Activated CD4-positive, alpha-beta T cell treated with anti-CD3 and anti-CD28 coated beads for 48 hours (primary cell): Measurements from ENCODE around the gene FGFR2.
"Not testable (repeated sequence)": the region's sequence is repeated elsewhere in the genome, so short reads cannot be mapped to it uniquely, and the experiment has no call there.

Experiments used
- DNase-seq: peaks from one replicate; pipeline ENCODE4 v3.0.0-alpha.2; 2020

The FGFR2 gene

DNA sequence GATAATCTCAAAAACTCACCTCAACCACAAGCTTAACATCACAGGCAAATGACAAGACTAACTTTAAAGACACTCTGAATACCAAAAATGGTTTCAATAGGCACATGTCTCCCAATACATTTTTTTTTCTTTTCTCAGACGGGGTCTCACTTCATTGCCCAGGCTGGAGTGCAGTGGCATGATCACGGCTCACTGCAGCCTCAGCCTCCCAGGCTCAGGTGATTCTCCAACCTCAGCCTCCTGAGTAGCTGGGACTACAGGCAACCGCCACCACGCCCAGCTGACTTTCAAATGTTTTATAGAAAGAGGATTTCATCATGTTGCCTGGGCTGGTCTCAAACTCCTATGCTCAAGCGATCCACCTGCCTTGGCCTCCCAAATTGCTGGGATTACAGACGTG is 77.7 kb downstream of the FGFR2 start:
- not testable (repeated sequence) for DNase-seq

DNA sequence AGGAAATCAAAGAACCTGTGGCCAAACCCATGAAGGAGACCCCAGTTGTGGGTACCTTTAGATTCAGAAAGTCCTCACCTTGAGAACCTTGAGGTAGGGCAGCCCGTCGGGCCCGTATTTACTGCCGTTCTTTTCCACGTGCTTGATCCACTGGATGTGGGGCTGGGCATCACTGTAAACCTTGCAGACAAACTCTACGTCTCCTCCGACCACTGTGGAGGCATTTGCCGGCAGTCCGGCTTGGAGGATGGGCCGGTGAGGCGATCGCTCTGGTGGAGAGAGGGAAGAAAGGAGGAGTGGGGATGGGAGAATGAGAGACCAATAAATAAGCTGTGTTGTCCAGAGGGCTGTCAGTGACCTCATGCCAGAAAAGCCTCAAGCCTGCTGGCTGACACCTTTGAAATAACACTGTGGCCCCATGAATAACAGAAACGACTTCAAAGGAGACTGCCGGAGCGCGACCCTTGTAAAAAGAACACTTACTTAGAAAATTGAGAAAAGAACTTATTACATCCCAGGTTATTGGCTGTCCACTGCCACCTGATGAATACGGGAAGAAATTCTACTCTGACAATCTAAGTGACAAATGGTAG is 78.2 kb downstream of the FGFR2 start:
- no peak for DNase-seq

DNA sequence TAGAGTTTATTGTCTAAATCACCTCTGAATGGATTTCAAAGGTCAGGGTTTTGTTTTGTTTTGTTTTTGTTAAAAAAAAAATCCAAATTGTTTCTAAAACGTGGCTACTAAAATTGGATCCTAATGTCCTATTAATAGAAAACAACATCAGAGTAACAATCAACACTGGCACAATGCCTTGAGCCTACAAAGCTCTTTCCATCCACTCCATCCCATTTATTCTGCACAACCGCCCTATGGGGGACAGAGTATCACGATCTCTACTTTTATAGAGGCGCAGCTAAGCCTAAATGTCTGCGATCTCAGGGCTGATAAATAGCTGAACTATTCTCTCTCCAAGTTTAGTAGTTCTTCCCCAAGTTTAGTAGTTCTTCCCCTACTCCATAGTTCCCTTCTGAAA is 78.8 kb downstream of the FGFR2 start:
- no peak for DNase-seq

DNA sequence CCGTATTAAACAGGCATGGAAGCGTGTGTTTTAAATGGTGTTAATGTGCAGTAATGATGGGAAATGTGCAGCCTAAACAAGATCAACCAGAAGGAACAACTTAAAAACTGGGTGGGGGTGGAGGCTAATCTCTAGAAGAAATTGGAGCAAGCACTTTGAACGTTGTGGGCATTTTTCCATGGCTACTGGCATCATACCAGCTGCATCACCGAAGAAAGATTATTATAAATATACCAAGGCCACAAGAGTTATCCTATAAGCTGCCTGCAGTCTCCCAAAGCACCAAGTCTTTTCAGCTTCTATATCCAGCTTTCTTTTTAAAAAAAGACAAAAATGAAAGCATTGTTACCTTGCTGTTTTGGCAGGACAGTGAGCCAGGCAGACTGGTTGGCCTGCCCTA is 79.9 kb downstream of the FGFR2 start:
- DNase-seq: no peak

DNA sequence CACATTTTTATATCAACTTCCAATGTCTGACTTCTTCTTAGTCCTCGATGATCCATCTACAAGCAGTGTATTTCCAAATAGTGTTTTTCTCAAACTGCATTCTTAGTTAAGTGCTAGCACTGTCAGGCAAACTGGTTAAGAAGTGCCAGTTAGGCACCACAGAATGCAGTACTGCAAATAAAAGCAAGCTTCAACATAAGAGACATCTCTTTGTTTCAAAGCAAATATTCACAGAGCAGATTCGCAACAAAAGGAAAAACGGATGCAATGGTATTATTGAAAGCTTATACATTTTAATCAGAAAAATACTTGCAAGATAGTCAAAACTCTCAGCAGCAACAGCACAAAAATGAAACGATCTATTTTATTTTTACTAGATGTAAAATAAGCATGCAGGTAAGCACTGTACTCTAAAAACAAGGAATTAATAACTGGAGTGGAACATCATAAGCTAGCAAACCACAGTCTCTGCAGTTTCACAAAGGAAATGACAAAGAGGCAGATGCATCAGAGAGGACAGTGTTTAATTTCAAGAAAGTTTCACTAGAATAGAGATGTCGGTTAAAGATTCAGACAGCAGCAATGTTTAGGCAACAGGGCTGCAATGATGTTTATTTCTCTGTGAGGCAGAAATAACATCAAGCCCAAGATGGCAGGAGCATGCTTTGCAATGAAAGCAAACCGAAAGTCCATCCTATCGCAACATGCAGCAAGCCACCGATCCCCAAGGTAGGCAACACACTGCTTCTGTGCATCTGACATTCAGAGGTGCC is 82.0 kb downstream of the FGFR2 start:
- DNase-seq: no peak

DNA sequence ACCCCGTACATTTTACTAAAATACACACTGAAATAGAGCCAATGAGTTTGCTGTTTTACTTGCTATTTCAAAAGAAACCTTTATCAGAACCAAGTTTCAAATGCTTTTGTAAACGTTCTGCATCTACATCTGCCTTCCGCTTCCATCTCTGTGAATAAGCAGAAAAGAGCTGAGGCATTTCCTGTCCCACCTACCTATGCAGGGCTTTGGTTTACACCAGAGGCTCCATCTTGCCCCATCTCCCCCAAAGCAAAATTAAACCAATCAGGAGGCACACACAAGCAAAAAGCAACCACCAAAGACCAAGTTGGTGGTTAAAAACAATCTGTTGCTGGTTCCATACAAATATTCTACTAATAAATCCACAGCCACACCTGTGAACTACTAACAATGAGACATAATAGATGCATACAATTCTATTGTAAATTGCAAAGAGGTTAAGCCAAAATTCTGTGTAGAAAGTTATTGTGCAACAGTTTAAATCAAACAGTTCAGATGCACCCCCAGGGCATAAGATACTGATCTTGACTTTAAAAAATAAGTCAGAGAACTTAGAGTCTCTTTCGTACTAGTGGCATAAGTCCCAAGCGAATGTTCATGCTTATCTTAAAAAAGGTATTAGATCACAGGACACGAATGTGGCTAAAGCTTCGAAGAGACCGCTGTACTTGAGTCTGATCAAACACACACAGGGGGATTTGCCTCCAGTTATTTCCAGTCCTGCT is 83.9 kb downstream of the FGFR2 start:
- no peak for DNase-seq

DNA sequence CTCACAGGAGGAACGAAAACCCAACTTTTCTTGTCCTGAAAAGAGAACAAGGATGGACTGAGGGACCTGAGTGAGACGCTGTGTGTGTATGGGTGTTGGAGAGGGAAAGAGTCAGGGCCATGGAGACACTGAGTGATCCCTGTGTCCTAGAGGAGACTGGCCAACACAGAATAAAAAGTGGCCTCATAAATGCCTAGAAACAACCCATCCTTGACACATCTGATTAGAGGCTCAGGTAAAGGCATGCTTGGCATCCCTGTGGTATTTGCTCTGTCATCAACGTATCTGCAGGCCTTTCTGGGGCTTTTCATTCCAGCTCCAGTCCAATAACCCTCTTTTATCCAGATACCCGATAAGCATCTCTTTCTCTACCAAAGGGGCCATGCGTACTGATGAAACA is 86.3 kb downstream of the FGFR2 start:
- no peak for DNase-seq

DNA sequence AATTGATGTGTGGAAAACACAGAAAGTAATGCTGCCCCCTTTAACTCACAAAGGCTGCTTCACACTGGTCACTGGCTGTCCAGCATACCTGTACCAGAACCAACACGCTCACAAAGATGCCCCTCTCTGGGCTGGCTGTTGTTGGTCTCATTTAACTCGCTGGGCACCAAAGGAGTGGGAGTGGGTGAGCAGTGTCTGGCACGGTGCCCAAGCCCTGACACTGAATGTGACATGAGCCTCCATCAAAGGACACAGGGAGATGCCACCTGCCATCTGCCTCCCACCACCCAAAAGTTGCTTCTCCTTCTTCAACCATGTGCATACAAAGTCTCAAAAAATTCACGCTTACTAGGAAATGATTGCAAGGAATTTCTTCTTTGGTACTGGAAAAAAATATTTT is 86.8 kb downstream of the FGFR2 start:
- DNase-seq: no peak

DNA sequence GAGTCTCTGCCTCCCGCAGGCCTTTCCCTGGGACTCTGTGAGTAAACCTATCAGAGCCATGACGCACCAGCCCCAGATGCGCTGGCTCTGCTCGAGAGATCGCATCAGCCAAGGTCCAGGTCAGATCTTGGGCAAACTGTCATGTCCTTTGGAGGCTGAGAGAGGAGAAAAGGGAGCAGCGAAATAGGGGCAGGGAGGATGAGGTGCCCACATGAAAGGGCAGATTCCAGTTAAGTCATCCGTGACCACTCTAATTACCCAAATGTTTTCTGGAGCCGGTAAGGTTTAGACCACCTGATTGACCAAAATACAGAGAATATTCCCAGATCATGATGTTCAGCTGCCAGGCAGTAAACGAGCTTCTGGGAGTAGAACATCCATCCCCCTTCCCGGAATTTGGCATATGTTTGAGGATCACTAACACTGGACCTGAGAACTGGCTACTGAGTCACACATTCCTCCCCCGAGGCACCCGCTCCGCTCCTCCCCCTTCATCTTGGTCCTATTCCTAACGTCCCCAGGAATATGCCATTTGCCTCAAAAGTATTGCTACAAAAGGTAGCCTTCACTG is 88.0 kb downstream of the FGFR2 start:
- DNase-seq: no peak

DNA sequence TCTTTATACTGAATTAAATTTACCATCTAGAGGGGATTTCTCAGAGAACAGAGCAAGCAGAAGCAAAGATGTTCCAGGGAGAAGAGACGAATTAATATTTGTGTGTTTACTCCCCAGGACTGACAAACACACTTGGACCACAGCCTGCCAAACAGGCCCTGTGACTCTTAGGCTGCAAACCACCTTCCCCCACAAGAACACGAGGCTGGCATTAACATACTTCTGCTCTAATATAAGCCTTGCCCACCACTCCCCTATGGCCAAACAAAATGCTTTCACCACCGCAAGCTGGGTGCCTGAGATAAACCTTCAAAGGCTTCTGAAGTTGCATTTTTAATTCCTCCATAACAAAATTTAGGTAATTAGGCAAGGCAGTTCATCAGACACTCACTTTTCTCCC is 88.4 kb downstream of the FGFR2 start:
- no peak for DNase-seq

DNA sequence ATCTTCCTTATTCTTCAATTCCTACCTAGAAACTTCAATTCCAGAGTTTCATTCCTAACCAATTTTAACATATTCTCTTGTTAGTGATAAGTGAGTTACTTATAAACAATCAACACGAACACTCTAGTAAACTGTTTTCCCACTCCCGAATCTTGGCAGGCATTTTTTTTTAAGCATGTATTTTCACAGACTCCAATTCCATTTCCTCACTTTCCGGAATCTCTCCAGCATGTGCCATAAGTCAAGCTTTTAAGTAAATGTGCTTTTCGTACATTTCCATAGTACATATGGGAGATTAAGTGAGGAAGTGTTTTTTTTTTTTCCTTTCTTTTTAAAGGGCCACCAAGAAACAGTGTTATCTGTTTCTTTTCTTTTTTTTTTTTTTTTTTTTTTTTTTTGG is 89.1 kb downstream of the FGFR2 start:
- DNase-seq: no peak

DNA sequence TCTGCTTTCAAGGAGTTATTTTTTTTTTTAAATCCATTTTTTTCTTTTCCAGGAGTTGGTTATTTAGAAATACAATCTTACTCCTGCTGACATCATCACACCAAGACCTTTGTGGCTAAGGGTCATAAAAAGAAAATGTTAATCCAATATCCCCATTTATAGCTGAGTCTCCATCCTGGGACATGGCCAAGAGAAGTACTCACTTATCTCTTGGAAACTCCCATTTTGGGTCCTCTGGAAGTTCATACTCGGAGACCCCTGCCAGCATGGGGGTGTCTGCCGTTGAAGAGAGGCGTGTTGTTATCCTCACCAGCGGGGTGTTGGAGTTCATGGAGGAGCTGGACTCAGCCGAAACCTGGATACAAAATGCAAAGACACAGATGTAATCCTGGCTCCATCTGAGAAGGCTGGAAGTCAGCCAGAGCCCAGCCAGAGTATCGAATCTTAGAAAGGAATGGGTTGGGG is 94.6 kb downstream of the FGFR2 start:
- DNase-seq: no peak

DNA sequence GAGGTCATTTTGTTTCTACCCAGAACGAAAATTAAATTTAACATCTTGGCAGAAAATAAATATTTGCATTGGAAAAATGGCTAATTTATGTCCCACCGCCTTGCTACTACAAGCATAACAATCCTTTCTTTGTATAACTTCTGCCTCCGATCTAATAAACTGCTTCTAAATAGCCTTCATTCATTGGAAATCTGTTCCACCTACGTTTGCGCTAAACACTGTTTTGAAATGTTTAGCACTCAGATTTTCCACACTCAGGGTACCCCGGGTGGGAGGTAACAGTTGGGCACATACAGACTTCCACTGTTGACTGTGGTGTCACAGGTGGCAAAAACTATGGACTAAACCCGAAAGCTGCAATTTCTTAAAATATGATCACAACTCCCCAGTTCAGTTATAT is 96.4 kb downstream of the FGFR2 start:
- DNase-seq: no peak

DNA sequence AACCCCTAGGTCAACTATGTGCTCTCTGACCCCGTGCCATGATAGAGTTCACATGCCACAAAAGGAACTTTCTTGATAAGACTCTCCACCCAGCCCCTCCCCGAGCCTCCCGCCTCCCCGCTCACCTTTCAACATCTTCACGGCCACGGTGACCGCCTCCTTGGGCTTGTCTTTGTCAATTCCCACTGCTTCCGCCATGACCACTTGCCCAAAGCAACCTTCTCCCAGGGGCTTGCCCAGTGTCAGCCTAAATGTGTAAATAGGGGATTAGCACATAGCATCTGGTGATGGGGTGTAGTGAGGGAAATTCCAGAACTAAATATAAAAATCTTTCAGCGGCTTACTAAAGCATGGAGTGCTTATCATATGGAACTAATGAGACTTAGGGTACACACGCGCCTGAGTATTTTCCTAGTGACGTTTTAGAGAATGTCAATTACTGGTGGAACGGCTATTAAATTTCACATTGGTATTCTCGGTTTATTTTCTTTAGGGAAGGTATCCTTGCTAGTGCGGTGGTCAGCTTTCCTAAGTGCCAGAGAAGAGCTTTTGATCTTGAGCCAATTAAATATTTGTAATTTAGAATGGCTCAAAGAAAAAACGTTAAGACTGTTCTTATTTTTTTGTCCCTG is 97.4 kb downstream of the FGFR2 start:
- no peak for DNase-seq

DNA sequence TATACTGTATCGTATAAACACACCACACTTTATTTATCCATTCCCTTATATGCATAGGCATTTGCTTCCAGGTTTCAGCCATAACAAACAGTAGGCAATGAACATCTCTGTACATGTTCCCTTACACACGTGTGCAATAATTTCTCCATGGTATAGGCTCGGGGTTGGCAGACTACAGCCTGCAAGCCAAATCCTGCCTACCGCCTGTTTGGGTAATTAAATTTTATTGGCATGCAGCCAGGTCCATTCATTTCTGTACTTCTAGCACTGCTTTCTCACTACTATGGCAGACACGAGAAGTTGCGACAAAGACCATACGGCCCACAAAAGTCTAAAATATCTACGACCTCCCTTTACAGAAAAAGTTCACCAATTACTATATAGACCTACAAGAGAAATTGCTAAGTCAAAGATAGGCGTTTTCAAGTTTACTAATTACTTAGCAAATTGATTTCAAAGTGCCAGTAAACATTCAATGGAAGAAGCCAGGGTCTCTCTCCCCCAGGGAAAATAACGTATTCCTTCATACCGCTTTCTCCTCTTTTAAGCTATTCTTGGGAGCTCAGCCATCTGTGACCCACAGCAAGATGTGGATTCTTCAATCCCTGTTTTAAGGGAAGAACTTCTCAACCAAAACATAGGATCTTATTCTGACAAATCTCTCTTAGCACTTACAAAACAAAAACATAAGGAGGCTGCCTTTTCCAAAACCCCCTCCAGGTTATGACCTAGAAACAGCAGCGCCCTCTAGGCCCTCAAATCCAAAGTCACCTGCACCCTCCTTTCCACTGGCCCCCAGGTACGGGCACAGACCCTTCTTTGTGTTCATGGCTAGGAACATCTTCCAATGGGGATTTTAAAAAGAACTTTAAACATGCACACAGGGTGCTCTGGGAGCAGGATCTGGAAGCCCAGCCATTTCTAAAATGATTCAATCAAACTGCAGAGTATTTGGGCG is 100.5 kb downstream of the FGFR2 start:
- no peak for DNase-seq

DNA sequence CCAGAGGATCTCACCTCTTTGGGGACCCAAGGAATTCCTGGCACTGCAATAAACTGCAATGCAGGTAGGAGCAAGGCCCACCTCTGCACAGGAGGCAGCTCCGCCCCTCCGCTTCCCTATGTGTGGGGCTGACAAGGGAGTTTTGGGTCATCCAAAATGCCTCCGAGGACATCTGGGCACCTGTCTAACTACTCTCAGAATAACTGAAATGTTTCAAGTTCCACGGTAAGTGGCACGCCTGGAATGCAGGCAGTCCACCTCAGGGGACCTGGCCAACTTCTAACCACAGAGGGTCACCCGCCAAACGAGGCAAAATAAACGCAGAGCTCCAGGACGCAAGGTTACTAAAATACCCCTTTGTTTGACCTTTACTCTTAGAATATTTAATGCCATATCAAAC is 102.5 kb downstream of the FGFR2 start:
- no peak for DNase-seq

DNA sequence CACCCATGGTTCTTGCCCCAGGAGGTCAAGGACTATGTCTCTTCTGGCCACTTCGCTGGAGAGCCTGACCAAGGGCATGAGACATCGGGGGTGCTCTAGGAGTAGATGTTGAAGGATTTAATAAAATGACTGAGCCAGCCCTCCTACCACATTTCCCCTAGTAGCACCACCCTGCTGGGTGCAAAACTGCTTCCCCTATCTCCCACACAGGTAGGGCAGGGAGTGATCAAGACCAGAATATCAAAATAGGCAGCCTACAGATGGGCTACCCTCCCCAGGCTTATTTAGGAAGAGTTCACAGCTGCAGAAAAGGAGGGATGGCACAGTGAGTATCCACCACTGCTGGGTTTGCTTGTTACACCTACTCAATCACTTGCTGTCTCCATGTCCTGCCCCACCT is 103.9 kb downstream of the FGFR2 start:
- no peak for DNase-seq

DNA sequence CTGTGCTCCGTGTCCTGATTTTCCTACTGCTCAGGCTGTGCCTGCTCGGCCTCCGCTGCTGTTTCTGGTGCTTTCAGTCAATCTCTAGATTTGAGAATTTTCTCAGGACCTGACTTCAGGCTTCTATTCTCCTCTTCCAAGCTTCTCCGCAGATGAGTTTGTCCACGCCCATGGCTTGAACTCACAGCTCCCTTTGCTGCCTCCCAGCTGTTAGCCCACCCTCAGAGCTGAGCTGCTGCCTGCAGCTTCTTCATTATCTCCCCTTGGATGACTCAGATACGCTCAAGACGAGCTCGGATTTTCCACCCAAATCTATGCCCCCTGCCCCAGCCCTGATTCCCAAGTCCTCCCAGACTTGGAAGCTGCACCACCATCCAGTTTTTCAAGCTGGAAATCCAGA is 104.7 kb downstream of the FGFR2 start:
- no peak for DNase-seq

DNA sequence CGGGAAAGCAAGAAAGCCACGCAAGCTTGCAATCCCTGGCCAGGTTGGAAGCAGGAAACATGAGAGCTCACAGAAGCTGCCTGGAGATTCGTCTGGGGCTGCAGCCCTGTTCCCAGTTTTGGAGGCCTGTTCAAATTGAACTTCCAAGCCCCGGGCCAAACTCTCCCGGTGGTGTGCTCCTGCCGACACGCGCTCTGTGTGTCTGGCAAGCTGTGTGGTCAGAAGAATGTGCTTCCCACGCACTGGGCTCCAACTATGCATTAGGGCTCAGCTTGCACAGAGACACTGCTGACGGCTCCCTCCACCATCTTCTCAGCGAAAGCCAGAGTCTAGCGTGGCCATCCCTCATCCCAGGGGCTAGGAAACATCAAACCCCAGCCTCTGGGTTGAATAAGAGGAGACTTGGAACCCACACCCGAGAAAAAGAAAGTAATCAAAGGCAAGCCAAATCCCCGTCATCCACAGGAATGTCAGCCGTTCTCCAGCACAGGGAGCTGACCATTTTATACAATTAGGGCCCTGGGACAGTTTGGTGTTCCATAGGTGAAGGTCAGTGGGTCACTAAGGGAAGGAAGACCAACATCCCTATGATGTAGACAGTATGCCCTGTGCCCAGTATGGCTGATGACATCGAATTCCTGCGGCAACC is 107.2 kb downstream of the FGFR2 start:
- DNase-seq: no peak

DNA sequence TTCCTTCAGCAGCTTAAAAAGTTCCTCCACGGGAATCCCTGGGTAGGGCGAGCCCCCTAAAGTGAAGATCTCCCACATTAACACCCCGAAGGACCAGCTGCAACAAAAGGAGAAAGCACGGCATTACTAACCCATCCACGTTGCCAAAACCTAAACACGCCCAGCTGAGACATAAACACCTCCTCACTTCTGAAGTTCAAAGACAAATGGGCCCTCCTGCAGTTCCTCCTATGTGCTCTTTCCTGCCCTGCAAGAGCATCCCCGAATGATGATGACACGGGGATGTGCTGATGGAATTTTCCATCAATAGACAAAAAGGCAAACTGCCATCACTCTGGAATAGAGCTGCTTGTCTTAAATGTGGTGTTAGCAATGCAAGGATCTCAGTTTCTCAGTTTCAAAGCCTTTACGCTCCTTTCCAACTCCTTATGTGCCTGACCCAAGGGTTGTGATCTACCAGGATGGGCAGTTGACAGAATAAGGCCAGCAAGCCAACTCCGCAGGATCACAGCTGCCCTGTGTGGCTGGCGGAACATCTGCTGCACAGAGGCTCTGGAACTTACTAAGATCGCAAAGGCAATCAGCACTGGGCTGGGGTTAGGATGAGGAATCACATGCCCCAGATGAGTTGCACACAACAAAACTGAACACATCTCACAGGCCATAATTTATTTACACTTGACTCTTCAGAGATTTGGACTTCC is 112.7 kb downstream of the FGFR2 start:
- no peak for DNase-seq

DNA sequence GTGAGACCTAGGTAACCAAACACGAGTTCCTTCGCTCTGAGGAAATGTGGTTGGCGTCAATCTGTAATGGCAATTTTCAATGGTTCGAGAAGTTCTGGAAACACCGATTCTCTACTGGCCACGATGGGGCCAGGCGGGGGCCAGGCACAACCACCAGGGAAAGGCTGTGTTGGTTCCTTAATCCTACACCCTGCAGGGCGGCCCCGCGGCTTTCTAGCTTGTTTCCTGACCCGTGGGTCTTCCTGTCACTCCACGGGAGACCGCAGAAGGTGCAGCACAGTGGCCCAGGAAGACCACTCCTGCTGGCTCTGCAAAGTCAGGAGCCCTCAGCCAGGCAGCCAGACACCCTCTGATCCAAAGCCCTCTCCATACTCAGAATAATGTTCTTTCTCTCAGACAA is 113.4 kb downstream of the FGFR2 start:
- no peak for DNase-seq
